Activated naive CD4-positive, alpha-beta T cell treated with anti-CD3 and anti-CD28 coated beads, Interleukin-2, amount 50 U/mL, for 24 hours (primary cell): ENCODE data around the gene TBC1D22A.

ENCODE experiments used
- H3K27ac Mint-ChIP-seq: one replicate; pipeline ENCODE4 v1.8.0; 2021; ENCODE audit warnings: mild to moderate bottlenecking, mixed read lengths
- H3K27me3 Mint-ChIP-seq: one replicate; pipeline ENCODE4 v1.8.0; 2021; ENCODE audit warnings: mixed read lengths
- H3K36me3 Mint-ChIP-seq: one replicate; pipeline ENCODE4 v1.8.0; 2021; ENCODE audit warnings: mixed read lengths
- H3K4me1 Mint-ChIP-seq: one replicate; pipeline ENCODE4 v1.8.0; 2021; ENCODE audit warnings: mixed read lengths
- H3K4me3 Mint-ChIP-seq: one replicate; pipeline ENCODE4 v1.8.0; 2021; ENCODE audit warnings: mild to moderate bottlenecking, mixed read lengths
- H3K9me3 Mint-ChIP-seq: one replicate; pipeline ENCODE4 v1.8.0; 2021; ENCODE audit warnings: mixed read lengths

The TBC1D22A gene

GRCh38 chr22:46891382-46891951 is 129.0 kb downstream of the TBC1D22A start:
- Mint-ChIP-seq H3K4me3 (no peak overlapping the region), H3K4me1 (peaks cover 8% of the 10 kb centered on the region), H3K36me3 (peaks cover 15% of the 10 kb centered on the region), H3K9me3 (no peaks in the 10 kb centered on the region), H3K27me3 (no peaks in the 10 kb centered on the region), H3K27ac (no peak overlapping the region)

GRCh38 chr22:46892866-46893265 is 130.4 kb downstream of the TBC1D22A start:
- H3K36me3 Mint-ChIP-seq = peaks cover 20% of the 10 kb centered on the region
- no peak overlapping the region for H3K27ac Mint-ChIP-seq
- no peak overlapping the region for H3K4me3 Mint-ChIP-seq
- peaks cover 16% of the 10 kb centered on the region for H3K4me1 Mint-ChIP-seq
- no peaks in the 10 kb centered on the region for H3K27me3 Mint-ChIP-seq
- no peaks in the 10 kb centered on the region for H3K9me3 Mint-ChIP-seq

- no peaks in the 10 kb centered on the region for H3K9me3 Mint-ChIP-seq
- H3K36me3 Mint-ChIP-seq = peaks cover 20% of the 10 kb centered on the region
- H3K27me3 Mint-ChIP-seq = no peaks in the 10 kb centered on the region
- H3K4me3 Mint-ChIP-seq = no peak overlapping the region
- peaks cover 19% of the 10 kb centered on the region for H3K4me1 Mint-ChIP-seq
- H3K27ac Mint-ChIP-seq = no peak overlapping the region
Measured at GRCh38 chr22:46893281-46894020, 131.0 kb downstream of the TBC1D22A start.

- H3K4me1 Mint-ChIP-seq = peaks cover 24% of the 10 kb centered on the region
- no peak overlapping the region for H3K4me3 Mint-ChIP-seq
- no peaks in the 10 kb centered on the region for H3K27me3 Mint-ChIP-seq
- no peak overlapping the region for H3K27ac Mint-ChIP-seq
- peaks cover 19% of the 10 kb centered on the region for H3K36me3 Mint-ChIP-seq
- no peaks in the 10 kb centered on the region for H3K9me3 Mint-ChIP-seq
Measured at GRCh38 chr22:46894081-46894671, 131.7 kb downstream of the TBC1D22A start.

GRCh38 chr22:46894851-46895640 is 132.6 kb downstream of the TBC1D22A start:
- Mint-ChIP-seq H3K4me3 (no peak overlapping the region), H3K9me3 (no peaks in the 10 kb centered on the region), H3K36me3 (peaks cover 19% of the 10 kb centered on the region), H3K4me1 (peaks cover 28% of the 10 kb centered on the region), H3K27me3 (no peaks in the 10 kb centered on the region), H3K27ac (no peak overlapping the region)

- Mint-ChIP-seq H3K27me3 (no peaks in the 10 kb centered on the region), H3K9me3 (no peaks in the 10 kb centered on the region), H3K4me1 (peaks cover 33% of the 10 kb centered on the region), H3K4me3 (no peak overlapping the region), H3K36me3 (peaks cover 19% of the 10 kb centered on the region), H3K27ac (no peak overlapping the region)
Measured at GRCh38 chr22:46895753-46896152, 133.3 kb downstream of the TBC1D22A start.

- Mint-ChIP-seq H3K27ac (peak overlapping the region; percentile 36), H3K4me3 (no peak overlapping the region), H3K4me1 (peaks cover 33% of the 10 kb centered on the region), H3K9me3 (no peaks in the 10 kb centered on the region), H3K36me3 (peaks cover 19% of the 10 kb centered on the region), H3K27me3 (no peaks in the 10 kb centered on the region)
Measured at GRCh38 chr22:46896166-46896565, 133.7 kb downstream of the TBC1D22A start.

- H3K27me3 Mint-ChIP-seq = no peaks in the 10 kb centered on the region
- peaks cover 37% of the 10 kb centered on the region for H3K4me1 Mint-ChIP-seq
- H3K9me3 Mint-ChIP-seq = no peaks in the 10 kb centered on the region
- no peak overlapping the region for H3K27ac Mint-ChIP-seq
- H3K4me3 Mint-ChIP-seq = no peak overlapping the region
- H3K36me3 Mint-ChIP-seq = peaks cover 19% of the 10 kb centered on the region
Measured at GRCh38 chr22:46896568-46897245, 134.3 kb downstream of the TBC1D22A start.

- Mint-ChIP-seq H3K27ac (no peak overlapping the region), H3K4me3 (no peak overlapping the region), H3K4me1 (peaks cover 37% of the 10 kb centered on the region), H3K9me3 (no peaks in the 10 kb centered on the region), H3K36me3 (peaks cover 16% of the 10 kb centered on the region), H3K27me3 (no peaks in the 10 kb centered on the region)
Measured at GRCh38 chr22:46897246-46897623, 134.8 kb downstream of the TBC1D22A start.

GRCh38 chr22:46900549-46900948 is 138.1 kb downstream of the TBC1D22A start:
- H3K4me1 Mint-ChIP-seq = peaks cover 44% of the 10 kb centered on the region
- no peaks in the 10 kb centered on the region for H3K27me3 Mint-ChIP-seq
- no peak overlapping the region for H3K27ac Mint-ChIP-seq
- peaks cover 11% of the 10 kb centered on the region for H3K36me3 Mint-ChIP-seq
- no peaks in the 10 kb centered on the region for H3K9me3 Mint-ChIP-seq
- no peak overlapping the region for H3K4me3 Mint-ChIP-seq

GRCh38 chr22:46902436-46902835 is 140.0 kb downstream of the TBC1D22A start:
- Mint-ChIP-seq H3K27ac (no peak overlapping the region), H3K27me3 (no peaks in the 10 kb centered on the region), H3K4me3 (no peak overlapping the region), H3K9me3 (no peaks in the 10 kb centered on the region), H3K36me3 (no peaks in the 10 kb centered on the region), H3K4me1 (peaks cover 28% of the 10 kb centered on the region)

- Mint-ChIP-seq H3K4me1 (peaks cover 27% of the 10 kb centered on the region), H3K27ac (peak overlapping the region; percentile 30), H3K36me3 (no peaks in the 10 kb centered on the region), H3K9me3 (no peaks in the 10 kb centered on the region), H3K27me3 (no peaks in the 10 kb centered on the region), H3K4me3 (no peak overlapping the region)
Measured at GRCh38 chr22:46902998-46903916, 140.8 kb downstream of the TBC1D22A start.

GRCh38 chr22:46905415-46905814 is 143.0 kb downstream of the TBC1D22A start:
- H3K27me3 Mint-ChIP-seq = no peaks in the 10 kb centered on the region
- H3K9me3 Mint-ChIP-seq = no peaks in the 10 kb centered on the region
- H3K4me3 Mint-ChIP-seq = no peak overlapping the region
- peaks cover 19% of the 10 kb centered on the region for H3K4me1 Mint-ChIP-seq
- H3K27ac Mint-ChIP-seq = no peak overlapping the region
- peaks cover 2% of the 10 kb centered on the region for H3K36me3 Mint-ChIP-seq

- H3K36me3 Mint-ChIP-seq = peaks cover 3% of the 10 kb centered on the region
- no peaks in the 10 kb centered on the region for H3K27me3 Mint-ChIP-seq
- no peak overlapping the region for H3K4me3 Mint-ChIP-seq
- H3K27ac Mint-ChIP-seq = no peak overlapping the region
- no peaks in the 10 kb centered on the region for H3K9me3 Mint-ChIP-seq
- peaks cover 16% of the 10 kb centered on the region for H3K4me1 Mint-ChIP-seq
Measured at GRCh38 chr22:46905834-46906233, 143.4 kb downstream of the TBC1D22A start.
